ENCODE results near the gene ARHGAP33.
"Not testable (repeated sequence)": the region's sequence is repeated elsewhere in the genome, so short reads cannot be mapped to it uniquely, and the experiment has no call there.

The ARHGAP33 gene

DNA sequence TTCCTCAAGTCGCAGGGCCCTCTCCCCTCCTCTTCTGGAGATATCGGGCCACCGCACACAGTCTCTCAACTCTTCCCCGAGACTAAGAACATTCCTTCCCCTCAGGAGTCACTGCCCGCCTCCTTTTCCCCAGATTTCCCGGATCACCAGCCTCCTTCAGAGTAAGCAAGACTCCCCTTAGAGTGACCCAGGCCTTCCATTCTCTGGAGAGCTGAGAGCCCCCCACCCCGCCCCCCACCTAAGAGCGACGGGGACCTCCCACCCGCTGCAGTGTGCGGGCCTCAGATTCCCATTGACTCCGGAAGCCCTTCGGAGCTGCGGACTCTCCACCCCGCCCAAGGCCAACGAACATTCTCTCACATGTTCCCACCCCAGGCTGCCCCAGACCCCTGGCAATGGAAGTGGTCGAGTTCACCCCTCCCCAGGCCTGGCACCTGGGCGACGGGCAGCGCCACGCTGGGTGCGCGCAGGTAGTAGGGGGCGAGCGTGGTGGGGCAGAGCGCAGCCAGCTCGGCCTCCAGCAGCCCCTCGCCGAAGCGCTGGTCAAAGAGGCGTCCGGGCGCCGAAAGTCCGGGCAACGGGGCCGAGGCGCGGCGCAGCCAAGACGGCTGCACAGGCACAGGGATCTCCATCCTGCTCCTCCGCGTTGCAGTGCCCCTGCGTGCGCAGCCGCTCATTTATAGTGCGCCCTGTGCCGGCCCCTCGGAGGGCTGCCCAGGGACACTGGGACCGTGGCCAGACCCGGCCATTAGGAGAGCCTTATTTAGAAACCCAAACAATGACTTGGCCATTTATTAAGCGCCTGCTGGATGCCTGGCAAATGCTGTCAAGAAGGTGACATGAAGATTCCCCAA lies 18.8 kb upstream of the ARHGAP33 start, which contains the start of gene HSPB6:
Gene HSPB6, minus strand, starts transcription at position 653 of the 854 bp plus-strand sequence. Its CDS starts 21 bp downstream, at position 632.
- peak; percentile 81 for DNase-seq (ENCODE audit: low read depth)

- peak; percentile 95 for DNase-seq (ENCODE audit: low read depth)
Observed at GRCh38 chr19:35757231-35757748, 18.1 kb upstream of the ARHGAP33 start.

DNA sequence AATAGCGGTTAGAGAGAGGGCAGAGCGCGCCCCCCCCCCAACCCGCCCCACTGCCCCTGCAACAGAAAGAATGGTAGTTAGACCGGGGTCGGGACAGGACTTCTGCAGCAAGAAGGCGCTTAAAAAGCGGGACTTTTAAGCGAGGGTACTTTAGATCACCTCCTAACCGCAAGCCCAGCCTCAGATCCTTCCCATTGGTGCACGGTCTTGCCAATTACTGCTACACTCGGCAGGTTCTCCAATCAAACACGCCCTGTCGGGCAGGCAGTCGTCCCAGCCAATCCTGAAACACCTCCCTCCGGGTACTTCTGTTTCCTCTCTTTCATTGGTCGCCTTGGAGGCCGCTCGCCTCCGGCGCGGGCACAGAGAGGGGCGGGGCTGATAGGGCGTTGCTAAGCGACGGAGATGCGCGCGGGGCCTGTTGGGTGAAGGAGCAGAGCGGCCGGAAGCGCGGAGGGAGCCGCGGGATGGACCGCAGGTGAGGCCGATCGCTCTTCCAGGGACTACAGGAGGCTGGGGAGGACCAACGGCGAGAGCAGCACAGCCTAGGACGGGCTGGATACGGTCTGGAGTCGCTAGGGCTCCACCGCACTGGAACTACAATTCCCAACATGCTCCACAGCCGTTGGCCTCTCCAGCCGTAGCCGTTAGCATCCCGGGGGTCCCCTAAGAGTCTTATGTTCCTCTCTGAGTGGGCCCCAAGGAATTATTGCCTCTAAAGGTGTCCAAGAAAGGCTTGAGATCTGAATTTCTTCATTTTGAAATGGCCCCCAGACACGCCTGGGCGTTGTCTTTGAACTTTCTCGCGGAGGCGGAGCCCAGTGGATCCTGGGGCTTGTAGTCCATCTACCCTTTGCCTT lies 17.4 kb upstream of the ARHGAP33 start, which contains the start of gene PROSER3:
Gene PROSER3, plus strand, starts transcription at position 428 of the 860 bp plus-strand sequence. Its CDS starts 40 bp downstream, at position 468.
- DNase-seq (ENCODE audit: low read depth): peak; percentile 99

DNA sequence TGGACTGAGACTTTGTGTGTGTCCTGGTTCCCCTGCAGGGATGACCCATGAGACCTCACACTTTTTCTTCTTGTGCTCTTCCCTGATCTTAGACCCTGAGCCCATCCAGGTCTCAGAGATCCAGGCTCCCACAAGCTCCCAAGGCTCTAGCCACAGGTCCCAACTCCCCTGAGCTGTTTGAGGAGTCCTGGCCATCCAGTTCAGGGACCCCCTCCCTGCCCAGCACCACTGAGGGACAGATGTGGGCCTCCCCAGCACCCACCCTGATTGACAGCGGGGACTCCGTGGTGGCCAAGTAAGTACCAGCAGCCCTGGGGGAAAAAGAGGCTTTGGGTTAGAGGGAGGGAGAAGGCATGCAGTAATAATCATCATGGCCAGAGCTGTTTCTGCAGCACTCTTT lies 15.7 kb upstream of the ARHGAP33 start:
- DNase-seq (ENCODE audit: low read depth): no peak

GRCh38 chr19:35760711-35761349 lies 14.5 kb upstream of the ARHGAP33 start:
- DNase-seq (ENCODE audit: low read depth): peak; percentile 33

GRCh38 chr19:35764432-35765315 lies 10.7 kb upstream of the ARHGAP33 start:
- DNase-seq (ENCODE audit: low read depth): no peak

DNA sequence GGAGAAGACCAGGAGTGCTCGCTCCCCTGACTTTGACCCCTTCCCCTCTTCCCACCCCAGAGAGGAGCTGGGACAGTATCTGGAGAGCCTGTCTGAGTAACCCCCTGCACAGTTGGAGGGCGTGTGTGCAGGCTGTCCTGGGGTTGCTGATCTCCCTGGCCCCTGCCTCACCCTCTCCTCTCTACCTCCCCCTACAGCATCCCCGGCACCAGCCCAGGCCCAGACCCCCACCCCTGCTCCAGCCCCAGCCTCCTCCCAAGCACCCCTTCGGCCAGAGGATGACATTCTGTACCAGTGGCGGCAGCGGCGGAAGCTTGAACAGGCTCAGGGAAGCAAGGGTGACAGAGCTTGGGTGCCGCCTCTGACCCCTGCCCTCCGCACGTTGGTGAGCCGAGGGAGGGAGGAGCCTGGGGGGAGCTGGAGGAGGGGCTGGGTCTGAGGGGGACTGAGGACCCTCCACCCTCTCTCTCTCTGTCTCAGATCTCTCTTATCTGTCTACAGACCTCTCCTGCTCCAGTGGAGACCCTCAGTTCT lies 8.7 kb upstream of the ARHGAP33 start:
- no peak for DNase-seq (ENCODE audit: low read depth)

GRCh38 chr19:35767288-35768081 lies 7.9 kb upstream of the ARHGAP33 start:
- DNase-seq (ENCODE audit: low read depth): no peak

DNA sequence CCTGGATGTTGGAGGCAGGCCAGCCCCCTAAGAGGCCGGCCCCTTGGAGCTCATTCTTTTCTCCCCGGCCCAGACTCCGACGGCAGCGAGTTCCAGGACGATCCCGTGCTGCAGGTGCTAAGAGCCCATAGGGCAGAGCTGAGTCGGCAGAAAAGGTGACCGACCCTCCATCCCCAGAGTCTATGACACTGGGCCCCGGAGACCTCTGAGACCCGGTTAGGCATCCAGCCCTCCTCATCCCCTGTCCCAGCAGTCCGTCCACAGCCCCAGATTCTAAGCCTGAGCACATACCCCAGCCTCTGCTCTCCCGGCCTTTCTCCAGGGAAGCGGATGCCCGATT lies 7.3 kb upstream of the ARHGAP33 start:
- DNase-seq (ENCODE audit: low read depth): no peak

DNA sequence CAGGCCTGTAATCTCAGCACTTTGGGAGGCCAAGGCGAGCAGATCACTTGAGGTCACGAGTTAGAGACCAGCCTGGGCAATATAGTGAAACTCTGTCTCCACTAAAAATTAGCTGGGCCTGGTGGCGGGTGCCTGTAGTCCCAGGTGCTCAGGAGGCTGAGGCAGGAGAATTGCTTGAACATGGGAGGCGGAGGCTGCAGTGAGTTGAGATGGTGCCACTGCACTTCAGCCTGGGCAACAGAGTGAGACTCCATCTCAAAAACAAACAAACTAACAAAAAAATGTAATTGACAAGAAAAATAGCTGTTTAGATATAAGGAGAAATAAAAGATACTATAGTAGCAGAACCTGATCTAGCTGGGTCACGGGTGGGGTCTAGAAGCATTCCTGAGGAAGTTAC lies 3.0 kb upstream of the ARHGAP33 start:
- DNase-seq (ENCODE audit: low read depth): not testable (repeated sequence)

DNA sequence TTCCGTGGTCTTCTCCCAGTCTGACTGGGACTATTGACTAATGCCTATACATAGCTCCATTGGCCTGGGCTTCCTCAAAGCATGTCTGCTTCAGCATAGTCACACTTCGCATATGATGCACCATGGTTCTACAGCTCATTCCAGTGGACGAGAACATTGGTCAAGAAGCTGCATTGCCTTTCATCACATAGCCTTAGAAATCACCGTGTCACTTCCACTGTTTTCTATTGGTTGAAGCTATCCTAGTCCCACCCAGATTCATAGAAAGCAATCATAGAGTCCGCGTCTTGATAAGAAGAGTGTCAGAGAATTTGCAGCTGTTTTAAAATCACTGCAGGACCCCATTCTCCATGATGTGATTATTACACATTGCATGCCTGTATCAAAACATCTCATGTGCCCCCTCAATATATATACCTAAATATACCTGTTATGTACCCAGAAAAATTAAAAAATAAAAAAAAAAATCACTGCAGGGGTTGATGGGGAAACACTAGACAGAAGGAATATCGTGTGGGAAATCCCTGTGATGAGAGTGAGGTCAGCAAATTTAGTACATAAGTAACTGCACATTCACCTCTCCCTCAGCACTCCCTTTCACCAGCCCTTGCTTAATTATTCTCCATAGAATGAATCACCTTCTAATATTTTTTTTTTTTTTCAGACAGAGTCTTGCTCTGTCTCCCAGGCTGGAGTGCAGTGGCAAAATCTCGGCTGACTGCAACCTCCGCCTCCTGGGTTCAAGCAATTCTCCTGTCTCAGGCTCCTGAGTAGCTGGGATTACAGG lies 2.2 kb upstream of the ARHGAP33 start:
- no peak for DNase-seq (ENCODE audit: low read depth)

DNA sequence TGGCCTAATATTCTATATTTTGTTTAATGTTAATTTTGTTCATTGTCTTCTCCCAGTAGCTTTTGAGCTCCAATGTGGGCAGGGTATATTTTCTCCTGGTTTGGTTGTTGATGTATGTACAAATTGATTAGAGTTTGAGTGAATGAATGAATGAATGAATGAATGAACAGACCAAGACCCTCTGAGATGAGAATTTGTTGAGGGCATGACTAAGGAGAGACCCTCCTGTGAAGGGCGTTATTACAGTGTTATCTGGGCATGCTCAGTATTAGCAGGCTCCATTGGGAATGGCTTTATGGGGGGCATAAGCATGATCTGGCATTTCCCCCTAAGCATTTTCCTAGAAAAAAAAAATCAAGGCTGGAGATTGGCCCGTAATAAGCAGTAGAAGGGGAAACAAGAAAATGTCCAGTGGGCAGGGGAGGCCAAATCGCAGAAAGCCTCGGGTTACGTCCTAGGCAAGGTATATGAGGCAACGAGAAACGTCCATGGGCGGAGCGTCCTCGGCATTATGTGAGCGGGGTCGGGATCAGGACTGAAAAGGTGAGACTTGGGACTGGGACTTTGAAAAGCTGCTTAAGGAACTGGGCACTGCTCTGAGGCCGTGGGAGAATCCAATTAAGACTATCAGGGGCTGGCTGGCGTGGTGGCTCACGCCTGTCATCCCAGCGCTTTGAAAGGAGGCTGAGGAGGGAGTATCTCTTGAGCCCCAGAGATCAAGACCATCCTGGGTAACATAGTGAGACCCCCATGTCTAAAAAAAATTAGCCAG lies 904 bp upstream of the ARHGAP33 start:
- no peak for DNase-seq (ENCODE audit: low read depth)

DNA sequence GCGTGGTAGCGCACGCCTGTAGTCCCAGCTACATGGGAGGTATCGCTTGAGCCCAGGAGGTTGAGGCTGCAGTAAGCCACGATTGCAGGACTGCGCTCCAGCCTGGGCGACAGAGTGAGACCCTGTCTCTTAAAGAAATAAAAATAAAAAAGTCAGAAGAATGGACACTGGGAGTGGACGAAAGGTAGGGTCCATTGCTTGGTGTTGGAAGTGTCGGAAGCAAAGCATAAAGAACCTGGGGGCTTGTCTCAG lies 392 bp upstream of the ARHGAP33 start:
- no peak for DNase-seq (ENCODE audit: low read depth)

DNA sequence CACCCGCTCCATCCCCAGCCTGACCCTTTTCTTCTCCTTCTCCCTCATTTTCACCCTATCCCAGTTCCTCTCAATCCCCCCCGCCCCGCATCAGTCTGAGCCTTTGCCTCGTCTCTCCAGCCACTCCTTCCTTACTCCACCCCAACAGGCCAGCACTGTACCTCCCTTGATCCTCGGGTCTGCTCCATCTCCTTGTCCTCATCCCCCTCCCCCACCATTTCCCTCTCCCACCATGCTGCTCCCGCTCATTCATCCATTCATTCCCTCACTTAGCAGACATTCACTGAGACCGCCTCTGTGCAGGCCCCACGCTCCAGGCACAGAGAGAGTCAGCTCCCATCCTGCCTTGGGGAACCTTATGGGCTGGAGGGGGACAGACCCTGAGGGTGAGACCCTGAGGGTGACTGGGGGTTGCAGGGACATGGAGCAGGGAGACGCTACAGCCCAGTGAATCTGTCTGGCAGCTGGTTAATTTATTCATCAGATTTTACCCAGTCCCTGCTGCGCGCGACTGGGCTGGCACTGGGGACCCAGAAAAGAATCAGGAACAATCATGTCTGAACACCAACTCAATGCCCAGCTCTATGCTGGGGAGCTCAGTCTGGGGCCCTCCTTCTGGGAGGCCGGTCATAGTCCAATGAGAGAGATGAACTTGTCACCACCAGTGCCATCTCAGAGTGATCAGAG lies 881 bp downstream of the ARHGAP33 start:
- no peak for DNase-seq (ENCODE audit: low read depth)

- DNase-seq (ENCODE audit: low read depth): no peak
Observed at GRCh38 chr19:35777086-35777841, 1.9 kb downstream of the ARHGAP33 start.

DNA sequence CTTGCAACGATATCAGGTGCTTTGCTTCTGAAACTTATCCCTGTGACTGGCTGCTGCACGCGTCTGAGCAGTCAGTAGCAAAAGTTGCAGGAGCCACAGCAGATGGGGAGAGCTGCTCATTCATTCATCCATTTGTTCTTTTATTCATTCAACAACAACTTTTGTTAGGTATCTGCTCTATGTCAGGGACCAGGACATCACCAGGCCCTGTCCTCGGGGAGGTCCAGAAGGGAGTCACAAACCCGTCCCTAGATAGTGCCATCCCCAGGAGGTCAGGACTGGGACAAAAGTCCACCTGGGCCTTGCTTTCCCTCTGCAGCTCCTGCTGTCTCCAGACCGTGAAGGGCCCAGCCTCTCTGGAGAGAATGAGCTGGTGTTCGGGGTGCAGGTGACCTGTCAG lies 2.6 kb downstream of the ARHGAP33 start:
- no peak for DNase-seq (ENCODE audit: low read depth)

- DNase-seq (ENCODE audit: low read depth): no peak
Observed at GRCh38 chr19:35779033-35779432, 3.7 kb downstream of the ARHGAP33 start.

Measured in EH (cell line).